ENCODE results near the gene CBLN3.

- TF ChIP-seq, protein P1, sequence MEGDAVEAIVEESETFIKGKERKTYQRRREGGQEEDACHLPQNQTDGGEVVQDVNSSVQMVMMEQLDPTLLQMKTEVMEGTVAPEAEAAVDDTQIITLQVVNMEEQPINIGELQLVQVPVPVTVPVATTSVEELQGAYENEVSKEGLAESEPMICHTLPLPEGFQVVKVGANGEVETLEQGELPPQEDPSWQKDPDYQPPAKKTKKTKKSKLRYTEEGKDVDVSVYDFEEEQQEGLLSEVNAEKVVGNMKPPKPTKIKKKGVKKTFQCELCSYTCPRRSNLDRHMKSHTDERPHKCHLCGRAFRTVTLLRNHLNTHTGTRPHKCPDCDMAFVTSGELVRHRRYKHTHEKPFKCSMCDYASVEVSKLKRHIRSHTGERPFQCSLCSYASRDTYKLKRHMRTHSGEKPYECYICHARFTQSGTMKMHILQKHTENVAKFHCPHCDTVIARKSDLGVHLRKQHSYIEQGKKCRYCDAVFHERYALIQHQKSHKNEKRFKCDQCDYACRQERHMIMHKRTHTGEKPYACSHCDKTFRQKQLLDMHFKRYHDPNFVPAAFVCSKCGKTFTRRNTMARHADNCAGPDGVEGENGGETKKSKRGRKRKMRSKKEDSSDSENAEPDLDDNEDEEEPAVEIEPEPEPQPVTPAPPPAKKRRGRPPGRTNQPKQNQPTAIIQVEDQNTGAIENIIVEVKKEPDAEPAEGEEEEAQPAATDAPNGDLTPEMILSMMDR (IDR thresholded peaks at IDR 0.05 in 2 of 3, conservative IDR thresholded peaks at IDR 0.05 in 1 of 3; ENCODE audit: borderline replicate concordance in 1 of 3, insufficient read depth in 1 of 3, low read depth in 2 of 3, low read length in 2 of 3): no peak
- no peak for TF ChIP-seq POLR2AphosphoS5 (IDR thresholded peaks at IDR 0.05; ENCODE audit: low read depth, low read length)
- TF ChIP-seq SP1 (IDR thresholded peaks at IDR 0.05; ENCODE audit: low read depth): no peak
- no peak for TF ChIP-seq ZNF274 (IDR thresholded peaks at IDR 0.05; ENCODE audit: low read depth, low read length)
- TF ChIP-seq RAD21 (IDR thresholded peaks at IDR 0.05; ENCODE audit: low read depth): no peak
- no peak for TF ChIP-seq EZH2 (IDR thresholded peaks at IDR 0.05)
- TF ChIP-seq SRF (IDR thresholded peaks at IDR 0.05; ENCODE audit: low read depth): no peak
- TF ChIP-seq POLR2A (IDR thresholded peaks at IDR 0.05; ENCODE audit: borderline replicate concordance, extremely low read depth, insufficient read depth, insufficient read length): no peak
- no peak for TF ChIP-seq TCF7L2 (IDR thresholded peaks at IDR 0.05; ENCODE audit: borderline replicate concordance, extremely low read depth, insufficient read depth, insufficient read length)
Measured at GRCh38 chr14:24427537-24428508, 1.6 kb downstream of the CBLN3 start.
